LNCAP (cell line): ENCODE data around the gene DCDC1.

ENCODE experiments used
- TF ChIP-seq, protein P1 (sequence below): fragments of 450-650 bp; IDR thresholded peaks from 2 replicates; pipeline ENCODE4 v1.5.1; 2017; ENCODE audit warnings: mild to moderate bottlenecking

The DCDC1 gene

DNA sequence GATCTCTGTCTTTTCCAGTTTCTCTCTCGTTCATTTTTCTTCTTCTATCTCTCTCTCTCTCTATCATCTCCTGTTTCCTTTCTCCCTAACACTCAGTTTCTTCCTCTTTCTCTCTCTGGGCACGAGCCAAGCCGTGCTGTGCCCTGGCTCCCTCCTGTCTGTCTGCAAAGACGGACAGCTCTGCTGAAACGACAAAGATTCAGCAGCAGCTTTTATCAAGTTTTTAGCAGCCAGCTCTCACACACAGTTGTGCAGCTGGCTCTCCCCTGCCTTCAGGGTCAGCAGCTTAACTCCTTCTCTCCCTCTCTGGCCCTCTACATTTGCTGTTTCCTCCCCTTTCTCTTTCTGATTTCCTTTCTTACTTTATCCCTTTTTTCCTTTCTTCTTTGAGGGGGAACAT lies 431.4 kb downstream of the DCDC1 start:
- TF ChIP-seq, protein P1, sequence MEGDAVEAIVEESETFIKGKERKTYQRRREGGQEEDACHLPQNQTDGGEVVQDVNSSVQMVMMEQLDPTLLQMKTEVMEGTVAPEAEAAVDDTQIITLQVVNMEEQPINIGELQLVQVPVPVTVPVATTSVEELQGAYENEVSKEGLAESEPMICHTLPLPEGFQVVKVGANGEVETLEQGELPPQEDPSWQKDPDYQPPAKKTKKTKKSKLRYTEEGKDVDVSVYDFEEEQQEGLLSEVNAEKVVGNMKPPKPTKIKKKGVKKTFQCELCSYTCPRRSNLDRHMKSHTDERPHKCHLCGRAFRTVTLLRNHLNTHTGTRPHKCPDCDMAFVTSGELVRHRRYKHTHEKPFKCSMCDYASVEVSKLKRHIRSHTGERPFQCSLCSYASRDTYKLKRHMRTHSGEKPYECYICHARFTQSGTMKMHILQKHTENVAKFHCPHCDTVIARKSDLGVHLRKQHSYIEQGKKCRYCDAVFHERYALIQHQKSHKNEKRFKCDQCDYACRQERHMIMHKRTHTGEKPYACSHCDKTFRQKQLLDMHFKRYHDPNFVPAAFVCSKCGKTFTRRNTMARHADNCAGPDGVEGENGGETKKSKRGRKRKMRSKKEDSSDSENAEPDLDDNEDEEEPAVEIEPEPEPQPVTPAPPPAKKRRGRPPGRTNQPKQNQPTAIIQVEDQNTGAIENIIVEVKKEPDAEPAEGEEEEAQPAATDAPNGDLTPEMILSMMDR, result no peak

DNA sequence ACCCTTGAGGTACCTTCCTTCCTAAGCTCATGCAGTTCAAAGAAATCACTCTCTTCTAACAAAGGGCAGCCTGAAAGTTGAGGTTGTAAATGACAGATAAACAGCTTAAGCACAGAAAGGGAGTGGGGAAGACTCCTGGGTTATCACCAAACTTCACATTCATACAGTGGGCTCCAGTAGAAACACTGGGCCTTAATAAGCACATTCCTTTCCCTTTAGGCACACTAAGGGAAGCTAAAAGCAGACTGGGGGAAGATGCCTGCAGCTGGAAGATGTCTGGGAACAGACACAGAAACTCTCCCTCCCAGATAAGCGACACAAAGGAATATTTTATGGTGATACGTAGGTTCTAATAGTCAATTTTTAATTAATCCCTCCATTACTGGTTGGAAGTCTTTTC lies 433.0 kb downstream of the DCDC1 start:
- TF ChIP-seq, protein P1, result no peak

- TF ChIP-seq, protein P1, result no peak
Observed at GRCh38 chr11:30935861-30936260, 433.7 kb downstream of the DCDC1 start.

DNA sequence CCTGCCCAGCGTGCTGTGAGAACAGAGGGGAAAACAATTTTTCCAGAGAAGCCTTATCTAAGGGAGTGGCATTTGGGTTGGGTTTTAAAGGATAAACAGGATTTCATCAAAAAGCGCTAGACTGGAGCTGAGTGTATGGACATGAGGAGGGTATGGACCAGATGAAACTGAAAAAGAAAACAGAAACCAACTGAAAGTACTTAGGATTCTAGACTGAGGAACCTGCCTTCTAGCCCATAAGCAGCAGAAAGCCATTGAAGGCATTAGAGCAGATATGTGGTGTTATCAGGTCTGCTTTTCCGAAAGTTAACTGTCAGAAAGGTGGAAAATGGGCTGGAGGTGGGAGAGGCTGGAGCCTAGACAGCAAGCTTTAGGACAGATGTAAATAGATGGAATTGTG lies 443.4 kb downstream of the DCDC1 start:
- TF ChIP-seq, protein P1, result no peak

DNA sequence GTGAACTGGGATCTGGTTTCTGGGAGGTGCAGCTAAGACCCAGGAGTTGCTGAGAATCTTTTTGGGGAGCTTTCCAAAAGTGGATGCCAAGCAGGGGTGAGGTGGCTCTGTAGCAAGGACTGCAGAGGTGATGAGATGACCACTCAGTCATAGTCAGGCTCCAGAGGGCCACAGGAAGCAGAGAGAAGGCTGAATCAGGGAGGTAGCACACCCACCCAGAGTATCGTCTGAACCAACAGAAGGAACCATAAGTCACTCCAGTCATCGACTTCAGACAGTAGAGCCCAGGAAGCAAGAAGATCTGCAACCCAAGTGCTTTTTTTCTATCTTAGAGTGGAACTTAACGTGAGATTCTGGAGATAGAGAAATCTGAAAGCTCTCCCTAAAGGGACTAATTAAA lies 447.7 kb downstream of the DCDC1 start:
- TF ChIP-seq, protein P1, result no peak

- TF ChIP-seq, protein P1, result no peak
Observed at GRCh38 chr11:30919389-30920152, 450.0 kb downstream of the DCDC1 start.

- TF ChIP-seq, protein P1, result peak; percentile 75
Observed at GRCh38 chr11:30917859-30918478, 451.6 kb downstream of the DCDC1 start.
